ENCODE measurements around the gene FBXW7. TPM values are rescaled to one million over a fixed set of nuclear protein-coding genes. Genes with fewer than 3 reads are reported as not detected.

Gene FBXW7
- total and polyA plus RNA-seq, 2 of the 13 experiments (the other 11 are each of a cell fraction or from before 2014, with no cell fraction given): 5.0 to 40.9 TPM

GRCh38 chr4:152535903-152536544, at the start of gene FBXW7 (continued):
- TF ChIP-seq CEBPZ (IDR thresholded peaks at IDR 0.05; ENCODE audit: low read length) (no peak), USF2 (IDR thresholded peaks at IDR 0.05; ENCODE audit: low read depth, low read length) (no peak), USF2 (CRISPR knock-in tag; IDR thresholded peaks at IDR 0.05; ENCODE audit: borderline replicate concordance) (peak; percentile 63; the same call in 1 of the 2 replicates), MIXL1 (CRISPR knock-in tag; IDR thresholded peaks at IDR 0.05) (0 out of 2 replicates have a peak, but pooled peaks have one; percentile 28), ZNF275 (CRISPR knock-in tag; IDR thresholded peaks at IDR 0.05; ENCODE audit: borderline replicate concordance) (peak; percentile 40; the same call in 1 of the 2 replicates), TBX3 (IDR thresholded peaks at IDR 0.05; ENCODE audit: borderline replicate concordance) (peak; percentile 46; the same call in 1 of the 2 replicates), ZNF609 (CRISPR knock-in tag; IDR thresholded peaks at IDR 0.05; ENCODE audit: borderline replicate concordance) (peak; percentile 55; the same call in 1 of the 2 replicates), ZNF496 (CRISPR knock-in tag; IDR thresholded peaks at IDR 0.05; ENCODE audit: insufficient replicate concordance) (no peak), KDM4B (CRISPR knock-in tag; IDR thresholded peaks at IDR 0.05) (0 out of 2 replicates have a peak, but pooled peaks have one; percentile 69), ZNF503 (CRISPR knock-in tag; IDR thresholded peaks at IDR 0.05) (peak; percentile 37; the same call in 1 of the 2 replicates), ZNF740 (CRISPR knock-in tag; IDR thresholded peaks at IDR 0.05) (peak; percentile 78)

Data from HepG2 (cell line).